HG02884 (cell line): ENCODE data around the gene PRR23E.

Experiments used
- ATAC-seq: cut with Tn5 transposase; IDR thresholded peaks from one replicate; pipeline ENCODE4 v1.9.1; 2021; ENCODE audit warnings: mild to moderate bottlenecking, moderate library complexity; ENCODE audit not compliant: unreplicated experiment

Gene PRR23E

GRCh38 chr3:127164615-127165014, 28.3 kb upstream of the PRR23E start:
- no peak for ATAC-seq

DNA sequence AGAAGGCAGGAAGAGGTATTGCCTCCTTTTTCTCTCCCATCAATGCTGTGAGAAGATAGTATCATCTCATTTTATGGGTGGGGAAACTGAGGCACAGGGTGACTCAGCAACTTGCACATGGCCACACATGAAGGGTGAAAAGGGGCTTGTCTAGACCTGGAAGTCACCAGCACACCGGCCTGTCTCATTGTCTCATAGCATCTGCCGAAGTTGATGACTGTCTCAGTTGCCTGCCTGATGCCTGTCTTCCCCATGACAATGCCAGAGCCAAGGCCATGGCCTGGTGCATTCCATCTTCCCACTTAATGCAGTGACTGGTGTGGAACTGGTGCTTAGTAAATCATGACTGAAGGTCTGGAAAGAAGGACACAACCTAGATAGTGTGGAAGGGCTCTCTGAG, 27.9 kb upstream of the PRR23E start:
- no peak for ATAC-seq

DNA sequence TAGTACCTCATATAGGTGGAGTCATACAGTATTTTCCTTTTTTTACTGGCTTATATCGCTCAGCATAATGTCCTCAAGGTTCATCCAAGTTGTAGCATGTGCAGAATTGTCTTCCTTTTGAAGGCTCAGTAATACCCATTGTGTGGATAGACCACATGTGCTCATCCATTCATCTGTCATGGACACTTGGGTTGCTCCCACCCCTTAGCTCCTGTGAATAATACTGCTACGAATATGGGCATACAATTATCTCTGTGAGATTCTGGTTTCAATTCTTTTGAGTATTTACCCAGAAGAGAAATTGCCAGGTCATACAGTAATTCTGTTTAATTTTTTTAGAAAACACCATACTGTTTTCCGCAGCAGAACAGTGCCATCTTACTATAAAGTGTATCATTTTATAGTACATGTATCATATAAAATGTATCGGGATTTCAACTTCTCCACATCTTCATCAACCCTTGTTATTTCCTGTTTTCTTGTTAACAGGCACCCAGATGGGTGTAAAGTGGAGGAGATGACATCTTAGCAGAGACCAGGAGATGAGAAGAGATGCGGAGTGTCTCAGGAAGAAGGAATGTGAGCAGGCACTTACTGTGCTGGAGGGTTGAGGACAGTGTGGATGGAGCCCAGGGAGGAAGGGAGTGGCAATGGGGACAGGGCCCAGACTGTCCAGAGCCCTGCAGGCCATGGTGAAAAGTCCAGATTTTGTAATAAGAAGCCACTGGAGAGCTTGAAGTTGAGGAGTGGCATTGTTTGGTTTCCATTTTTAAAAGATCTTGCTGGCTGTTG, 27.0 kb upstream of the PRR23E start:
- no peak for ATAC-seq

DNA sequence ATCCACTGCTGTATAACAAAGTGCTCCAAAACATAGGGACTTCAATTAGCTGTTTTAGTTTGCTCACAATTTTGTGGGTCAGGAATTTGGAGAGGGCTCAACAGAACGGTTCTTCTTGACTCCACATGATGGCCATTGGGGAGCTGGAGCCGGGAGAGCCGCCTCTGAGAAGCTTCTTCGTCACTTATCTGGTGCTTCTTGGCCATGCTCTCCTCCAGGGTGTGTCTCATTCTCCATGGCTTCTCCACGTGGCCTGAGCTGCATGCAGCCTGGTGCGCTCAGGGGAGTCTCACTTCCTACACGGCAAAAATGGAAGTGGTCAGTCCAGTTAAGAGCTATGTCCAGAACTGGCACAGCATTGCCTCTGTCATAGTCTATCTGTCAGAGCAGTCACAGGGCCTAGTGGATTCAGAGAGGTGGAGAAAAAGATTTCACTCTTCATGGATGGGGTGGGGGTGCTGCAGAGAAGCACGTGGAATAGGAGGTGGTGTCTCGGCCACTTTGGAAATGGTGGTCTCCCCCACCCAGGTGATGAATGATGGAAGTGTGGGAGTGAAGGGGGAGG, 26.3 kb upstream of the PRR23E start:
- no peak for ATAC-seq

GRCh38 chr3:127167315-127168043, 25.5 kb upstream of the PRR23E start:
- no peak for ATAC-seq

- no peak for ATAC-seq
Observed at GRCh38 chr3:127168271-127168670, 24.7 kb upstream of the PRR23E start.

DNA sequence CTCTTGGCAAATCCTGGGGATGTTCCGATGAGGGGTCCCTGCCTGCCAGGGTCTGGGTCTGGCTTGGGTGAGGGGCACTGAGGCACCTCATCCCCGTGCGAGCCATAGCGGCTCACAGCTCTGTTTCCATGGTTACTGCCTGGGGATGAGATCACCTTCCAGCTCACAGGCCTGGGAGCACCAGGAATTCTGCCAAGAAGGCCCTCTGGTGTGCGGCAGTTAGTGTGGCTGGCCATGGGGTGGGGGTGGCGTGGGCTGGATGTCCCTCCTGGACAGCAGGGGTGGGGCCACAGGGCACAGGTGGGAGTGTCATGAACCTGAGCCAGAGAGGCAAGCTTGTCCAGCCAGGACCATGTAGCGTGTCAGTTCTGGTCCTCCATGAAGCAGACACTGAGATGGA, 22.1 kb upstream of the PRR23E start:
- no peak for ATAC-seq

DNA sequence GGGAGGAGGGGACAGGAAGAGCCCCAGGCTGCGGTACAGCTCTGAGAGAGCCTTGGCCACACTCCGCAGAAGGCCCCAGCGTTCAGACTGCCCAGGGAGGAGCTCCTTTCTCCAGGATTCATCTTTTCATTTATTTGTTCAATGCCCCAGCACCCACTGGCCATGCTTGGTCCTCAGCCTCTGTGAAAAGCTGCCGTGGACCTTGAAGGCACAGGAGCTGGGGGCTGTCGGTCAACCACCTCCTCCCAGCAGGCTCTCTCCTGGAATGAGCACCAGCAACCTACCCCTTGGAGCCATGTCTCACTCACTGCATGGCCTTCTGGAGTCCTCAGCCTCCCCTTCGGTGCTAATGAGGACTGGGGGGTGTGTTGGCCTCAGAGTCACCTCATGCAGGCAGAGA, 21.6 kb upstream of the PRR23E start:
- ATAC-seq = no peak

DNA sequence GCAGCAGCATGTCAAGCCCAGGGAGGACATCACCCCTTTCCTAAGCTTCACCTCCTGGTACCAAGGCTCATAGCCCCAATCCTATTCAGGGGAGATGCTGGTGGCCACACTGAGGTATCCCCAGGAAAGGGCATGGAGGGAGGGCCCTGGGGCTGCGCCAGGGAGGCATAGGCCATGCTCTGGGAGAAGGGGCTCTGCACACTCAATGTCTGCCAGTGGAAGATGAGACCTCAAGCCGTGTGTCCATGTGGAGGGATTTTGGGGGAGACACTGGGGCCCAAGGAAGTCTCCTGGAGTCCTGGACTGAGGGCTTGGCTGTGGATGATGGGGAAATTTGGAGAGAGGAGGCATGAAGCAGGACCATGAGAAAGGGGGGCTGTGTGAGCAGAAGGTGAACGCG, 21.2 kb upstream of the PRR23E start:
- ATAC-seq = no peak

DNA sequence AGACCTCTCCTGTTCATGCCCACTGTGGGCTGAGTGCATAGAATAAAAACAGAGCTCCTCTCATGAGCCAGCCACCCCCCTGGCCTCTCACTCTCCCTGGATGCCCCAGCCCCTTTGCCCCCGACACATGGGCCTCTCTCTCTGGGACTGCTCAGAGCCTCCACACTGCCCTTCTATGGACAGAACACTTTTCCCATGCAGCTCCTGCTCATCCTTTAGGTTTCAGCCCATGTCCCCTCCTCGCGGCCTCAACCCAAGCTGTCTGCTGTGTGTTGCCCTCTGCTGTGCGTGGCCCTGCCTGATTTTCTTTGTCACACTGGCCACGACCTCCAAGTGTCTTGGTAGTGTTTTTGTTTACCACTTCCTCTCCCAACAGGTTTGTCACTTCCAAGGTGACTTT, 20.7 kb upstream of the PRR23E start:
- ATAC-seq = no peak

- no peak for ATAC-seq
Observed at GRCh38 chr3:127172781-127173515, 20.0 kb upstream of the PRR23E start.

- no peak for ATAC-seq
Observed at GRCh38 chr3:127173516-127174166, 19.3 kb upstream of the PRR23E start.

GRCh38 chr3:127174284-127174683, 18.6 kb upstream of the PRR23E start:
- no peak for ATAC-seq

- ATAC-seq = no peak
Observed at GRCh38 chr3:127174715-127175140, 18.2 kb upstream of the PRR23E start.

DNA sequence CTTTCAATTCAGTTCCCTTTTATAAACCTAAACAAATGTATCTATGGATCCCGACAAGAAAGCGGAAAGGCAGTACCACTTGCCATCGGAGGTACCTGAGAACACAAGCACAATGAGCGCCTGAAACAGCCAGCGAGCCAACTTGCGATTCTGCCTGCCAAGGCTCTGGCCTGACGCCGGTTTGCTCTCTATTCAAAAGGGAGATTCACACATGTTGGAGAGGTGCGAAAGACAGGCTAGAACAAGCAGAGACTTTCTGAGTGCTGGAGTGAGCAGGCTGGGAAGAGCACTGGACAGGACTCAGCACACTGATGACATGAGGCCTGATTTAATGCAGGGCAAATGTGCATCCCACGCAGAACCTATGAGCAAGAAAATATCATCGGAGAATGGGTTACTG, 17.7 kb upstream of the PRR23E start:
- no peak for ATAC-seq

- ATAC-seq = no peak
Observed at GRCh38 chr3:127177226-127177625, 15.7 kb upstream of the PRR23E start.

- no peak for ATAC-seq
Observed at GRCh38 chr3:127180859-127181258, 12.1 kb upstream of the PRR23E start.

DNA sequence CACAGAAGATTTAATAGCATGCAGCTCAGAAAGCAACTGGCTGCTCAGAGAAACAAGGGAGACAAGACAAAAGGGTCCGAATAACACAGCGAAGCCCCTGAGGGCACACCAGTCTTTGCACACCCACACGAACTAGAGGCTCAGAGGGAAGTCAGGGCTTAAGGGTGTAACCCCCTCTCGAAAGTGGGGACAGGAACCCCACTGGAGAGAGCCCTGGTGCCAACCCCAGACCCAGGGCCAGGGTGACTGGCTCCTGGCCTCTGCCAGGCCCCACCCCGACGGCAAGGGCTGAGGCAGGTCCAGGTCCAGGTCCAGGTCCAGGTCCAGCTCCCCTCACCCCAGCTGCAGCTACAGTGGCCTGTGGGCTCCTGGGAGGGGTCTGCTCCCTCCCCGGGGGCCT, 10.5 kb upstream of the PRR23E start:
- no peak for ATAC-seq

GRCh38 chr3:127182848-127183714, 9.8 kb upstream of the PRR23E start:
- ATAC-seq = no peak
